KG1 (cell line): ENCODE results near the gene SPATA2.
"Not testable (repeated sequence)": the region's sequence is repeated elsewhere in the genome, so short reads cannot be mapped to it uniquely, and the experiment has no call there.

Experiments
- DNase-seq: peaks from one replicate; lab custom pipeline; 2025; lab: John Stamatoyannopoulos, UW

Gene SPATA2

DNA sequence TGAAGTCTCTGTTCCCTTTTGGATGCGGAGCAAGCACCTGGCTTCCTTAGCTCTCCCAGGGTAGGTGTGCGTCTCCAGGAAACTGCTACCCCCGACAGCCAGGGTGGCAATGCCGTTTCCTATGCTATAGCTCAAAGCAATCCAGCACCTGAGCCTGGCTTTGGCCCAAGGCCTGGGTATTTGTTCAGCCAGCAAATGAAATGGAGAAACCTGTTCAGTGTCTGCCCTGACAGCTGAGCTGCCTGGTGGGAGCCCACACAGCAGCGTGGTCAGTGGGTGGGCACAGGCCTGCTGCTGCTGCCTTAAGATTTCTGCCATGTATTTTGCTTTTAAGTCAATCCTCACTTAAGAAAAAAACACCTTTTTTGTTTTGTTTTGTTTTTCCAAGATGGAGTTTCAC is 13.7 kb downstream of the SPATA2 start:
- no peak for DNase-seq

DNA sequence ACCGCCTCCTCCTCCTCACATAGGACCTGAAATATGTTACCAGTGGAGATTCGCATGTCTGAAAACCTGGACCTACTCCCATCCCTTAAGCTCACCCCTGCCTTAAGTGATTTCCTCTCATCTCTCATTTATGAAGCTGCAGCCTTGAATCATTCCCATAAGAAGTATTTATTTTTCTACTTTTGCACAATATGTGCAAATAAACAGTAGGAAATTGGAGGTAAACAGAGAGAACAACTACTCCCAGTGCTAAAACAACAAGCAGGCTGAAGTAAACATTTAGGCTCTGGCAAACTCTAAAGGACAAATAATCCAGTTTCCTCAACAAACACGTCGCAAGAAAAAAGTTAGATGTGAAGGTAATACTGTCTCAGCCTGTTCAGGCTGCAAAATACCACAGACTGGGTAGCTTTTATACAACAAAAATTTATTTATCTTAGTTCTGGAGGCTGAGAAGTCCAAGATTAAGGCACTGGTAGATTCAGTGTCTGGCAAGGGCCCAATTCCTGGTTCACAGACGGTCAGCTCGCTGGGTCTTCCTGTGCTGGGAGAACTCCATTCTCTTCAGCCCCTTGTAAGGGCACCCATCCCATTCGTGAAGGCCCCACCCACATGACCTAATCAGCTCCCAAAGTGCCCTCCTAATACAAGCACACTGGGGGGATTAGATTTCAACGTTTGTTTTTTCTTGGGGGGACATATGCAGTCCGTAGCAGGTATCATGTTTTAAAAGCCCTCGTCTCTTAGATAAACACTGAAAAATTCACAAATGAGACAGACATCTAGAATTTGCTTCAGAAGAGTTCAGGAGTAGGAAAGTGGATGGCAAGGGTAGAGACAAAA is 15.6 kb downstream of the SPATA2 start:
- no peak for DNase-seq

DNA sequence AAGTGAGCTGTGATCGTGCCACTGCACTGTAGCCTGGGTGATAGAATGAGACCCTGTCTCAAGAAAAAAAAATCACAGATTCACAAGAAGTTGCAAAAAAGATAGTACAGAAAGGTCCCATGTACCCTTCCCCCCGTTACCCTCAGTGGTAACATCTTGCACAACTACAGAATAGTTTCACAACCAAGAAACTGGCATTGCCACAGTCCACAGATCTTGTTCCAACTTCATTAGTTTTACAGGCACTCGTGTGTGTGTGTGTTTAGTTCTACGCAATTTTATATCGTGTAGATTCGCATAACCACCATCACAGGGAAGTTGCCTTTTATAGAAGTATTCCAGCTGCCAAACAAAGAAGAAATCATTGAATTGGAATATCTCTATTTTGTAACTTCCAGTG is 19.1 kb downstream of the SPATA2 start:
- DNase-seq = no peak

DNA sequence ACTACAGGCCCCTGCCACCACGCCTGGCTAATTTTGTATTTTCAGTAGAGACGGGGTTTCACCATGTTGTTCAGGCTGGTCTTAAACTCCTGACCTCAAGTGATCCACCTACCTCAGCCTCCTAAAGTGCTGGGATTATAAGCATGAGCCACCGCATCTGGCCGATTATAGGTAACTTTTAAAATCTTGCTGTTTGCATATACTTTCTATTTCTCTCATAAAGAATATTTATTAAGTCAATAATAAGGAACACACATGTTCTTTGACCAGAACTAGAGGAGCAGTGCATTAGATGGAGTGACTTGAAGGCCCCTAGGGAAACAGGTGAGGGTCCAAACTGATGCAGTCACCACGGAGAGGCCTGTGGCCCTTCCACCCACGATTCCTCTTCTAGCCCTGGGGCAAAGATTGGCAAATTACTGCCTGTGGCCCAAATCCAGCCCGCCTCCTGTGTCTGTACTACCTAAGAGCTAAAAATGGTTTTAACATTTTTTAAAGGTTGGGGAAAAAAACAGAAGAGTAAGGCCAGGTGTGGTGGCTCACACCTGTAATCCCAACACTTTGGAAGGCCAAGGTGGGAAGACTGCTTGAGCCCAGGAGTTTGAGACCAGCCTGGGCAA is 19.7 kb downstream of the SPATA2 start:
- DNase-seq = not testable (repeated sequence)

DNA sequence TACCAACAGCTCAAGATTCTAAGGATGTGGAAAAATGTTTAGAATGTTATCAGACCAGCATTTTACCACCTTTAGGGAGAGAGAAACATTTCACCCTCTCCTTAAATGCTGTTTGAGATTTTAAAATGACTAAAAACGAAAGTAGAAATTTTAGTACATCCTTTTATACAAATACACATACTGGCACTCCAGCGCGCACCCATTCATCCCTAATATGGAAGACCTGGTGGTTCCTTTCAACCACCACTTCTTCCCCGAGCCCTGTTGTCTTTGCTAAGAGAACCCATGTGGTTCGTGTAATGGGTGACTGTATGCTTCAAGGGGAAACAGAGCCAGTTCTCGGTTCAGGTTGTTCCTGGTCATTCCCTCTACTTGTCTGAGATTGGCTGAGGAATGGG is 21.3 kb downstream of the SPATA2 start:
- no peak for DNase-seq

DNA sequence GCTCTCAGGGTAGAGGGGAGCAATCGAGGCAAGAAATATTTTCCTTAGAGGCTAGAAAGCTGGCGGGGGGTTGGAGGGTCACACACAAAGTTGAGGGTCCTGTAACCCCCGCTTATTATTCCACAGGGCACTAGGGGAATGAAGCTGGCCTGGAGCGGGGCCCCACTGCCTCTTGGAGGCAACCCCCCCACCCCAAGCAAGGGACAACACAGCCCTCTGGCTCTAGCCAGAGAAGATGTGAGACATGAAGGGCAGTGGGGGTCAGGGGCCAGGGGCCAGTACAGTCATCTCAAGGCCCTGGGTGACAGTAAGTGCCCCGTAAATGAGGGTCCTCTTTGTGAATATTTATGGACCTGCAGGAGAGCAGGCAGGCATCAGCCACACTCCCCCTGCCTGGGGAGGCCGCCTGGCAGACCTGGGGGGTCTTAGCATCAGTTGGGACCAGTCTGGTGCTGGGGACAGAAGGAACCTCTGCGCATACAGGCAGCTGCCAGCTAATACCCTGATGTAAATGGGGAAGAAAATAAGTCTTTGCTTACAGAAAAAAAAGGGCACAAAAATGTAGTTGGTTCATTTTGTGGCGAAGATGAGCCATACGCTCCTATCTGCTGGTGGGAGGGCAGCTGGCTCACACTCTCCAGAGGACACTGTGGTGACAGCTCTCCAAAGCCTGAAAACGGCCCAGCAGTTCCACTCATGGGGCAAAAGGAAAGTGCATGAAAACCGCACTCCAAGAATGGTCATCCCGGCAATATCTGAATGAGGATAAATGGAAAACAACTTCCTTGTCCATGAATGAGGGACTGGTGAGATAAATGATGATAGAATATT is 21.9 kb downstream of the SPATA2 start:
- DNase-seq = no peak

DNA sequence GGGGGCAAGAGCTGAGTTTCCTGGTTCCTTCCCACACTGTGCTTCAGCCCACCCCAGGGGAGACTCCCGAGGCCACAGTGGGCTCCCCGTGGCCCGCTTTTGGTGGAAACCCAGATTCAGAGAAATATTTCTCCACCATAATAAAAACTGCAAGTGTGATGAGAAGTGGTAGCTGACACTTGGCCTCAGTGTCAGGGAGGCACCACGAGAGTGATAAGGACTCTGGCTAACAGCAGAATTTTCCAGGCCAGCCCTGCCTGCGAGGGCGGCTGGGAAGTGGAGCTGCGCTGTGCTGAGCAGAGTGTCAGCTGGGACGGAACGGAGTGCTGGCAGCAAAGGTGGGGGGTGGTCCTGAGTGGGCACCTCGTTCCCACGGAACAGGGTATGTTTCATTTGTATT is 22.5 kb downstream of the SPATA2 start:
- DNase-seq = no peak

DNA sequence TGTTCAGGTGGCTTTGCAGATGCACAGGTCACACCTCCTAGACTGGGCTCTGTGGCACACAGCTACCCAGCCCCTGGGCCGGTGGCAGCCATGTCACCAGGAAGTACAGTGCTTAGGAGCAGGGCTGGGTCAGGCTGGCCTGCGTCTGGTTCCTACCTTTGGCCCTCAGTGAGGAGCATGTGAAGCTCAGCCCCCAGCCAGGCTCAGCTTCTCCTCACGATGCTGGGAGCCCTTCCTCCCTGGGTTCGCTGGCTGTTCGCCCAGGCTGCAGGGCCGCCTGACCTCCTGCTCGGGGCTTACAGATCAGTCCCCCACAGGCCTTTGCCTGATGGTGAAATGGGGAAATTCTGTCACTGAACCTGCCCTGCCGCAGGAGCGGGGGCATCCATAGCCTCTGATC is 23.1 kb downstream of the SPATA2 start:
- DNase-seq = no peak

DNA sequence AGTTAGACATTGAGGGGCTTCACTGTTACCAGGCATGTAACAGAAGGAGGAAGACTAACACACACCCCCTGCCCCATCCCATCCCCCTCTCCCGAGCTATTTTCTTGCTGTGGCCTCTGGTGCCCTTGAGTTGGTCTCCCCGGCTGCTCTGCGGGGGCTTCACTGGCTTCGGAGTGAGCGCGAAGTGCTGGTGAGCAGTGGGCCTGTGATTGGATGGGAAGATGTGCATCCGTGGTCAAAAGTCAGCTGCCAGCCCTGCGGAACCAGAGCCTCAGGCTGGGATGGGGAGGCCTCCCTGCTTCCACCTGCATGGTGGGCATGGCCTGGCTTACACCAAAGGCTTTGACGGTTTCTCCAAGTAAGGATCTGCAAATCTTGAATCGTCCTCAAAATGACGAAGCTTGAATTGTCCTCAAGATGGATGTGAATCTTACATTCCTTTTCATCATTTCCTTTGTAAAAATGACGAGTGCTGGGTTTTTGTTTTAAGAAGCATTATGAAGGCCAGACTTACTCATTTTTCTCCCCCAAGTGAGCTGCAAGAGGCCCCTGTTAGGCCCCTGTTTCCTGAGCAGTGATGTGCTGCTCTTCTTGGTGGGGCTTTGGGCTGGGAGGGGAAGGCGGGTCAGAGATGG is 23.7 kb downstream of the SPATA2 start:
- DNase-seq = no peak

DNA sequence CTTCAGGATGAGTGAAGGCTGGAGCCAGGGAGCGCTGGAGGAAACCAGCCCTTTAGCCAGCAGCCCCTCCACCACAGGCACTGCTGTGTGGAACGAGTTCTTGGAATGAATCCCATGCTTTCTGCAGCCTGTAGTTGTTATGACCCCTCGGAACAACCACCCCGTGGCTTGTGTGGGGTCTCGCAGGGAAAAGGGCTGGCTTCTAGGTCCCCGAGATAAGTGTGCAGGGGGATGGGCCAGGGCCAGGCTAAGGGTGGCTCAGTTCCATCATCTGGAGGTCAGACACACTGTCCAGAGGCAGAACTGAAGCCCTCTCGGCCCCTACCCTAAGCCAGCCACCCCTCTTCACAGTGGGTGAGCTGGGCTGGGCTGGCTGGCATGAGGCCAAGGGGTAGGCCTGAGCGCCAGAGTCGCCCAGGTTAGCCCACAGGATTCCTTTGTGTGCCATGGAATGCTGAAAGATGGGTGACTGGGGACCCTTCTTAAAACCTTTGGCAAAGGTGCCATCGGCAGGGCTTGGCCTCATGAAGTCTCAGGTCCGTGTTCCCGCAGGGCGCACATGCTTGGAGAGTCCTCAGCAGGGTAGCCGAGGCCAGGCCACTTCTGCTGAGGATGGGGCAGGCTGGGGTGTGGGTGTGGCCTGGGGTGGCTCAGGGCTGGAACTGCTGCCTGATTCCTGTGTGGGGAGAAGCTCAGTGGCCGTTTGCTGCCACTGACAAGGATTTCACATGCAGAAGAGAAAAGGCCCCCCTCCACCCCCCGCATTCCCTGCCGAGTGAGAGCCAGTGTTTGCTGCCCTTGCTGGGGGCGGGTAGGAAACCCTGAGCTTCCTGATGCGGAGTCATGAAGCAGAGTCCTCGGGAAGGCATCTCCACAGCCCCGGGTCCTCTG is 24.6 kb downstream of the SPATA2 start:
- DNase-seq = no peak

DNA sequence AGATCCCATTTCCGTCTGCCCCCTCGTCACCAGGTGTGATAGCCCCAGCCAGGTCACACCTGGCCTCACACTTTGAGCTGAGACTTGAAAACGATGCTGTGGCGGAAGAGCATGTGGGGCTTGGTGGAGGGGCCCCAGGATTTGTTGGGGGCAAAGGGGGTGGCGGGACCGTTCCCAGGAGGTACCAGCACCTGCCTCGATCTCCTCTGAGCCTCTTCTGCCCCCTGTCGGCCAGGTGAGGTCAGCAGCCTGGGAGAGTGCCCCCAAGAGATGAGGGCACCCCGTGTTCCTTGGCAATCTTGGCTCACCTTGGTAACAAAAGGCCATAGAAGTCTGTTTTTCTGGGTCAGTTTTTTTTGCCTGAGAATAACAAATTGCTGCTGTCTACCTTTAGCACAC is 25.4 kb downstream of the SPATA2 start:
- DNase-seq = no peak

DNA sequence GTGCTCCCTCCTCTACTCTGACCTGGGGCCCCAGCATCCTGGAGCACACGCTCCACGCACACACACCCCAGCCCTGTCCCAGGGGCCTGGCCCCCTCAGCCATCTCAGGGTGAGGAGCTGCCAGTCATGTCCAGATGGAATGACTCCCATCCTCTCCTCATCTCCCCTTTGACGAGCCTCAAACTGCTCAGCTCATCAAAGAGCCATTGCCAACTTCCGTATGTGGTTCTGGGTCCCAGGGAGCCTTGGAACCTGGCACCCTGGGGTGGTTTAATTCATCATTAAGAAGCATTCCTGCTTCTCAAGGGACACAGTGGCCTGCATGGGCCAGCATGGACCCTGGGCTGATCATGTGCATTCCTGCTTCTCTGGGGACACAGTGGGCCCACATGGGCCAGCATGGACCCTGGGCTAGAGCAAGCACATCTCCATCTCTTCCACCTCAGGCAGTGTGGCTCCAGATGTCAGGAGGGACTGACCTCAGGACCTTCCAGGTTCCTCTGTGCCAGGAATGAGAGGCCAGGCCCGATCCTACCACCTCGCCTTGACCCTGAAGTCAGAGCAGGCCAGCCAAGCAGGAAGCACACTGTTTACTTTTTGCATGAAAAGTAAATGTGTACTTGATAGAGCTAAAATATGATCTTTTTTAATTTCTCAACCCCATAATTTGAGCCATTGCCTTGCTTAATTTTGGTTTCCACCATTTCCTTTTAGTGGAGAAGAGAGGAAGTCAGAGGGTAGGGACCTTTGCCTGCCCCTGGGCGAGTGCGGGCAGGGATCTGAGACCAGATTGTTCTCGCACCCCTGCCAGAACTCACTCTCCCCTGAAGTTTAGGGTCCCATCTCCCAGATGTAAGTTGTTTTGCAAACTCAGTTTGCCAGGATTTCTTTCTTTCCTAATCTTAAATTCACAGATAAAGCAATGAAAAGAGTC is 26.1 kb downstream of the SPATA2 start:
- no peak for DNase-seq

DNA sequence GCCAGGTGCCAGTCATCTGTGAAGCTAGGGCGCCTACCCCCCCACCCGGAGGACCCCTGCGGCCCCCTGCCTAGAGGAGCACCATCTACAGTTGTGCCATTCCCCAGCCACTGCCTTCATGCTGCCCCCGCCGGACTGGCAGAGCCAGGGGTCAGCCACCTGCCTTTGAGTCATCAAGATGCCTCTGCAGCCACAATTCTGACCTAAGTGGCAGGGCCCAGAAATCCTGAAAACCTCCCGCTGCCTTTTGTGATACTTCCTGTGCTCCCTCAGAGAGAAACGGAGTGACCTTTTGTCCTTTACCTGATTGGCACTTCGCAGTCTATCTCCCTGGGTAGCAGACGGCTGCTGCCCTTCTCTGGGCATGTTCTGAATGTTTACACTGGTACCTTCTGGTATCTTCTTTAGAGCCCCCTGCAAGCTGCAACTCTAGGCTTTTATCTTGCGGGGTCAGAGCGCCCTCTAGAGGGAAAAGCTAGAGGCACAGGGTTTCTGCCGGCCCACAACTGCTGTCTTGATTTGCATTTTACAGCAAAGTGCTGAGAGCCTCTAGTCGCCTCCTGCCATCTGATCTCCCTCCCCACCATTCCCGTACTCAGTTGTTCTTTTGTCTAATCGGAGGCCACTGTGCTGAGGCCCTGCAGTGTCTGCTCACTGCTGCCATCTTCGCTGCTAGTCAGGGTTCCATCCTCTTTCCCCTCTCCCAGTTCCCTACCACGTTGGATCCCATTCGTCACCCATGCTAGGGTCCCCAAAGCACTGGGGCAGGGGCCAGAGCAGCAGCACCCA is 26.9 kb downstream of the SPATA2 start:
- no peak for DNase-seq

DNA sequence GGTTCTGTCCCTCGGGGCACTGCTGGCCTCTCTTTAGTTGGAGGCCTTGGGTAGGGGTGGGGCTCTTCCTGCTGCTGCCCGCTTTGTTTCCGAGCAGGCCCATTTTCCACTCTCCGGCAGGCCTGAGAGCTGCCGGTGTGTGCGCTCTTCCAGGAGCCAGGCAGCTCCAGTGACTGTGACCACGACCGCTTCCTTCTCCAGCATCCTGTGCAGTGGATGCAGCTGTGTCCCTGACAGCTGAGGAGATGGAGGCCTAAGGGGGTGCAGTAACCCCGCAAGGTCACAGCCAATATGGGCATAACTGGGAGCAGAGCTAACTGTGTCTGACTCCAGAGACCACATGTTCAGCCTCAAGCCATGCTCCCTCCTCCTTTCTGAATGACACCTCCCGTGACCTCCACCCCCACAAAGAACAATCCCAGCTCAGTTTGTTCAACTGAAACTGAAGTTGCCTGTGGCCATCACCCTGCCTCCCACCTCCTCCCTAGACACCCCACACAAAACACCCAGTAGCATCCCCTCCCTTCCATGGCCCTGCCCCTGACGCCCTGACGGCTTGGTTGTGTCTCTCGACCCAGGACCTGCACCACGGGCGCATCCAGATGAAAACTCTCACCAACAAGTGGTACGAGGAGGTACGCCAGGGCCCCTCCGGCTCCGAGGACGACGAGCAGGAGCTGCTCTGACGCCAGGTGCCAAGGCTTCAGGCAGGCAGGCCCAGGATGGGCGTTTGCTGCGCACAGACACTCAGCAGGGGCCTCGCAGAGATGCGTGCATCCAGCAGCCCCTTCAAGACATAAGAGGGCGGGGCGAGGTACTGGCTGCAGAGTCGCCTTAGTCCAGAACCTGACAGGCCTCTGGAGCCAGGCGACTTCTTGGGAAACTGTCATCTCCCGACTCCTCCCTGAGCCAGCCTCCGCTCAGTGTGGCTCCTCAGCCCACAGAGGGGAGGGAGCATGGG is 27.8 kb downstream of the SPATA2 start:
- DNase-seq = no peak

DNA sequence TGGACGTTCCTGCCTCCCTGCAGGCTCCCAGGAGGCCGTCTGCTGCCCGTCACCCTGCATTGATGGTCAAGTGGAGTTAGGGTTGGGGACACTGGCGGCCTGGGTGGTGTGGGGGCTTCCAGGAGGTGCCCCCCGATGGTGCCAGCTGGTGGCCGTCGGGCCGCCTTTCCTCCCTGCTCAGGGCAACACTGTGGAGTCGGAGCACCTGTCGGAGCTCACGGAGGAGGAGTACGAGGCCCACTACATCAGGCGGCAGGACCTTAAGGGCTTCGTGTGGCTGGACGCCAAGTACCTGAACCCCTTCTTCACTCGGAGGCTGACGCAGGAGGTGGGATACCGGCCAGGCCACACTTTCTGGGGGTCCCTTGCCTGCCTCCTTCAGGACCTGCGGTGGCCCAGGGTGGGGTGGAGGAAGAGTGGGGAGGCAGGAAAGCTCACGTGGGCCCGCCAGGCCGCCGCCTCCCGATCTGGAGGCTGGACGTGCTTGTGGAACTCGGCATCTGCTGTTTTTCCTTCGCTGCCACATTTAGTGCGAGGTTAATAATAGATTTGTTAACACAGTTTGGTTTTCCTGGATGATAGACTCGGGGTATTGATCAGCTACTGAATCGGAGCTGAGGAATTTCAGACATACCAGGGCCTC is 28.6 kb downstream of the SPATA2 start:
- DNase-seq = no peak

DNA sequence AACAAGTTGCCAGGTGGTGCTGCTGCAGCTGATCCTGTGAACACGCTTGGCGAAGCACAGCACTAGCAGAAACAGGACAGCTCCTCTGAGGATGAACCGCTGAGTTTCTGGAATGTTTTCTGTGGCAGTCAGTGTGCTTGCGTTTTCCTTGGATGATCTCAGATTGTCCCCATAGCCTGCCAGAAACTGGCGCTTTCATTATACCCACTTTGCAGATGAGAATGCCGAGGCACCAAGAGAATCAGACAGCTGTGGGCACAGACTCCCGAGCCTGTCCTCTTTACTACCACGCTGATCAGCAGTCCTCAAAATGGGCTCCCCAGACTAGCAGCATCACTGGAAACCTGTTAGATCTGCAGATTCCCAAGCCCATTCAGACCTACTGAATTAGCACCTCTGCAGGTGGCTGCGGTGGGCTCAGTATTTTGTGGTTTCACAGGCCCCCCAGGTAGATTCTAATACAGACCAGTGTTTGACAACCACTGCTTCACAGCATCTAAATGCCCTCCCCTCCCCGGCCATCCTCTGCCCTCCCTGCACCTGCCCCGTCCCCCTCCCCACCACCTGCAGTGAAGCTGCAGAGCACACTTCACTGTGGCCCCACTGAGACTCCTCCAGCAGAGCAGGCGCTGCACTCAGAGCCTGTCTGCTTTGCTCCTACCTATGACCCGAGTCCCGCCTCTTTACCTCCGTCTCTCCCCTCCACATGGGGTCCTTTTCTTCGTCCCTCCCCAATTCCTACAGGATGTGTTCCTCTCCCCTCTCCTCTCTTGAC is 29.6 kb downstream of the SPATA2 start:
- DNase-seq = no peak

DNA sequence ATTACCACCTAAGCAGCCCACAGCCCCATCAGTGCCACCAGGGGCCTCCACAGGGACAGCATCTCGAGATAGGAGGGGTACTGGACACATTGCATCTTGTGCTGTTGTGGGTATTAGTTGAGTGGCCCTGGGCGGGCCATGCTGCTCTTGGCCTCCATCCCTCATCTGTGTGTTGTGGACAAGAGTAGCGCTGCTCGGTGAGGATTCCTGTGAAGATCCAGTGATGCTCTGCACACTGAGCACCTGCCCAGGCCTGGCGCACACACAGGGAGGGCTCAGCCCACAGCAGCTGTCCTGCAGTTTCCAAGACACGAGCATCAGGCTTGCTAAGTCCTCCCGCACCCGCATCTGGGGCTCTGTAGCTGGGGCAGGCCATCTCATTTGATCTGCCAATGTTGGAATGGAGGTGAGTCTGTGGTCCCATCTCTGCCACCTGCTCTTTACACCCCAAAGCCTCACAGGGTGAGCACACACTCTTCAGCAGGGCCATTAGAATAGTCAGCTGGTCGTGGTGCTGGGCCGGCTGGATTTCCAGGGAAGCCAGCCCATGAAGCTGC is 32.0 kb downstream of the SPATA2 start:
- no peak for DNase-seq
